HepG2 (cell line): Measurements from ENCODE around the gene ZNF546. TPM values are rescaled to one million over a fixed set of nuclear protein-coding genes. Genes with fewer than 3 reads are reported as not detected.

Experiments used
- ATAC-seq: fragments of 200-7000 bp; cut with Tn5 transposase; 3 replicates; pipeline ENCODE4 v1.9.1; 2020; ENCODE audit warnings: mild to moderate bottlenecking, moderate library complexity
- BruUV-seq: library from RNA; stranded (reverse); fragments of 400-500 nt; replicated peaks from 2 replicates; lab custom pipeline; 2021; lab: Mats Ljungman, UMichigan
- CTCF ChIA-PET: fragments of 300-600 bp; formaldehyde crosslinking; extraction: SDS; loops from one replicate; lab custom pipeline; 2021; ENCODE audit warnings: low total read pairs, inconsistent platforms, low intra/inter-chr PET ratio; lab: Yijun Ruan, JAX
- POLR2A ChIA-PET: fragments of 350-600 bp; sonication (Branson Sonifier 250); formaldehyde crosslinking; loops from one replicate; lab custom pipeline; 2020; ENCODE audit warnings: antibody characterized with exemption, inconsistent platforms; lab: Yijun Ruan, JAX
- DNase-seq: peaks from one replicate; pipeline ENCODE4 v3.0.0-alpha.2; 2015; ENCODE audit warnings: low spot score
- FAIRE-seq: peaks from 3 replicates; lab custom pipeline; 2011; peaks lifted over from hg19 to GRCh38; lab: Jason Lieb, UNC
- H2AFZ ChIP-seq: one replicate; pipeline ENCODE4 v1.6.1; 2011; ENCODE audit warnings: low read length, inconsistent platforms
- H3K27ac ChIP-seq: fragments of 300-600 bp; 3 replicates; pipeline ENCODE4 v1.8.0; 2011; ENCODE audit warnings: mixed run types, mild to moderate bottlenecking, mixed read lengths, low read length, inconsistent platforms; ENCODE audit not compliant: insufficient read depth; ENCODE audit errors: extremely low read length
- H3K27me3 ChIP-seq, 2 experiments: fragments of 200-600 bp in 1 of 2; 2 replicates in 1 of 2; 3 replicates in 1 of 2; pipeline versions ENCODE4 v1.6.0 to v1.8.0; 2011; ENCODE audit warnings: low read length in 2 of 2, mild to moderate bottlenecking in 2 of 2, moderate library complexity in 2 of 2, inconsistent platforms in 1 of 2; ENCODE audit not compliant: insufficient read depth in 2 of 2, control insufficient read depth in 1 of 2
- H3K36me3 ChIP-seq, 2 experiments: fragments of 200-600 bp in 1 of 2; replicated peaks in 1 of 2; 2 replicates in 1 of 2; 3 replicates in 1 of 2; pipeline versions ENCODE4 v1.5.1 to v1.8.0; 2011; ENCODE audit warnings: low read length in 2 of 2, inconsistent platforms in 1 of 2; ENCODE audit not compliant: insufficient read depth in 2 of 2, control insufficient read depth in 1 of 2
- H3K4me1 ChIP-seq: 2 replicates; pipeline ENCODE4 v1.5.1; 2012; ENCODE audit warnings: low read length, inconsistent platforms; ENCODE audit not compliant: insufficient read depth
- H3K4me2 ChIP-seq: 2 replicates; pipeline ENCODE4 v1.6.0; 2011; ENCODE audit warnings: low read depth, low read length, inconsistent platforms
- H3K4me3 ChIP-seq, 3 experiments: fragments of 200-600 bp in 1 of 3; sonication (generic), shearing (Covaris generic) in 1 of 3; replicated peaks in 1 of 3; 2 replicates each; pipeline ENCODE4 v1.5.1; 2011 to 2016; ENCODE audit warnings: low read length in 3 of 3, inconsistent platforms in 2 of 3, low read depth in 2 of 3, mild to moderate bottlenecking in 2 of 3, control low read depth in 1 of 3, mixed read lengths in 1 of 3; ENCODE audit not compliant: insufficient read depth in 1 of 3
- H3K79me2 ChIP-seq: one replicate; pipeline ENCODE4 v1.6.1; 2011; ENCODE audit warnings: low read length, inconsistent platforms; ENCODE audit not compliant: insufficient read depth
- H3K9ac ChIP-seq: 2 replicates; pipeline ENCODE4 v1.6.0; 2011; ENCODE audit warnings: mild to moderate bottlenecking, low read depth, low read length, inconsistent platforms; ENCODE audit not compliant: insufficient read depth
- H3K9me3 ChIP-seq: 2 replicates; pipeline ENCODE4 v1.5.1; 2012; ENCODE audit warnings: mild to moderate bottlenecking, low read length
- H4K20me1 ChIP-seq: 2 replicates; pipeline ENCODE4 v1.6.0; 2011; ENCODE audit warnings: inconsistent platforms, mild to moderate bottlenecking, low read length, moderate library complexity; ENCODE audit not compliant: insufficient read depth
- ATM ChIP-seq: fragments of 450-650 bp; IDR thresholded peaks from 2 replicates; pipeline ENCODE4 v1.7.1; 2017; ENCODE audit warnings: mild to moderate bottlenecking, borderline replicate concordance
- CREB3 ChIP-seq: sonication (generic); formaldehyde crosslinking; IDR thresholded peaks from 2 replicates; pipeline ENCODE4 v1.5.0; 2020; ENCODE audit warnings: missing genetic modification reagents
- GLI4 ChIP-seq: sonication (generic); formaldehyde crosslinking; IDR thresholded peaks from 2 replicates; pipeline ENCODE4 v1.5.1; 2020; ENCODE audit warnings: missing genetic modification reagents, mild to moderate bottlenecking, moderate library complexity, borderline replicate concordance
- KAT7 ChIP-seq: IDR thresholded peaks from 2 replicates; pipeline ENCODE4 v1.6.1; 2018; ENCODE audit warnings: borderline replicate concordance, missing compliant biosample characterization
- KDM5B ChIP-seq: sonication (generic); formaldehyde crosslinking; IDR thresholded peaks from 2 replicates; pipeline ENCODE4 v1.4.0; 2020; ENCODE audit warnings: missing genetic modification reagents, mild to moderate bottlenecking, borderline replicate concordance
- KMT2B ChIP-seq: IDR thresholded peaks from 2 replicates; pipeline ENCODE4 v1.6.1; 2016; ENCODE audit warnings: missing genetic modification reagents, missing compliant biosample characterization
- NONO ChIP-seq, 2 experiments: fragments of 450-650 bp in 1 of 2; sonication (generic) in 1 of 2; formaldehyde crosslinking in 1 of 2; IDR thresholded peaks in 1 of 2; conservative IDR thresholded peaks in 1 of 2; 2 replicates each; pipeline versions ENCODE4 v1.6.1 to v1.8.0; 2017 to 2022; ENCODE audit warnings: mild to moderate bottlenecking in 1 of 2, missing genetic modification reagents in 1 of 2, moderate library complexity in 1 of 2
- RBM39 ChIP-seq: fragments of 200-400 bp; formaldehyde crosslinking; IDR thresholded peaks from one replicate; pipeline ENCODE4 v1.6.1; 2018; ENCODE audit warnings: antibody characterized with exemption, mild to moderate bottlenecking, low read depth, low read length; ENCODE audit not compliant: poor library complexity, severe bottlenecking
- TBX3 ChIP-seq: fragments of 450-650 bp; IDR thresholded peaks from 2 replicates; pipeline ENCODE4 v1.6.1; 2017; ENCODE audit warnings: antibody characterized with exemption, mild to moderate bottlenecking, inconsistent platforms, borderline replicate concordance
- YEATS2 ChIP-seq: sonication (generic); formaldehyde crosslinking; IDR thresholded peaks from 2 replicates; pipeline ENCODE4 v1.4.0; 2020; ENCODE audit warnings: missing genetic modification reagents, borderline replicate concordance
- ZNF329 ChIP-seq: sonication (generic); formaldehyde crosslinking; IDR thresholded peaks from 2 replicates; pipeline ENCODE4 v1.9.0; 2021; ENCODE audit warnings: low read depth, mild to moderate bottlenecking, missing genetic modification reagents
- ZNF850 ChIP-seq: sonication (generic); formaldehyde crosslinking; conservative IDR thresholded peaks from 2 replicates; pipeline ENCODE4 v1.9.0; 2021; ENCODE audit warnings: mild to moderate bottlenecking, missing genetic modification reagents
- WGBS: methylation state at CpG from one replicate; pipeline ENCODE4 v1.1.6; 2017; ENCODE audit warnings: low lambda C conversion rate; 5-methylcytosine and 5-hydroxymethylcytosine counted together
- in situ Hi-C: cut with HindIII; loops from 2 replicates; pipeline ENCODE4 v1.10.0; 2017; ENCODE audit warnings: low pct_unique_long_range_greater_than_20kb; ENCODE audit not compliant: extremely low pct_ligation_motif_present
- intact Hi-C: fragments of 100-400 bp; cut with micrococcal nuclease; formaldehyde crosslinking; loops from one replicate; pipeline ENCODE4 v1.10.0; 2022; ENCODE audit not compliant: unreplicated experiment
- polyA plus RNA-seq, 8 experiments: library from polyadenylated mRNA; depleted of rRNA in 3 of 8; stranded (reverse) in 7 of 8; unstranded in 1 of 8; fragments of >200 nt; fragmentation: Illumina TruSeq in 4 of 8; extraction: Trizol in 4 of 8; gene quantifications; 2 replicates each; pipeline versions ENCODE4 v1.2.1 to v1.2.3, GENCODE V29; 2011 to 2016; ENCODE audit warnings: low read depth in 4 of 8, missing spikeins in 1 of 8, mixed read lengths in 1 of 8; ENCODE audit not compliant: insufficient read depth in 1 of 8
- total RNA-seq, 5 experiments: library from RNA; depleted of rRNA; stranded (reverse); fragments of >200 nt; fragmentation: Illumina TruSeq; extraction: Trizol; gene quantifications; 2 replicates each; pipeline ENCODE4 v1.2.3, GENCODE V29; 2016; ENCODE audit warnings: low read depth in 1 of 5
- TF ChIP-seq, protein P1 (sequence below), 2 experiments: fragments of 450-650 bp in 1 of 2; sonication (generic) in 1 of 2; formaldehyde crosslinking in 1 of 2; IDR thresholded peaks; 2 replicates each; pipeline versions ENCODE4 v1.6.1 to v1.8.0; 2016 to 2022; ENCODE audit warnings: antibody characterized with exemption in 1 of 2, mild to moderate bottlenecking in 1 of 2, missing genetic modification reagents in 1 of 2

The ZNF546 gene
- total and polyA plus RNA-seq, 2 of the 13 experiments (the other 11 are each of a cell fraction or from before 2014, with no cell fraction given): 2.2 to 4.1 TPM

DNA sequence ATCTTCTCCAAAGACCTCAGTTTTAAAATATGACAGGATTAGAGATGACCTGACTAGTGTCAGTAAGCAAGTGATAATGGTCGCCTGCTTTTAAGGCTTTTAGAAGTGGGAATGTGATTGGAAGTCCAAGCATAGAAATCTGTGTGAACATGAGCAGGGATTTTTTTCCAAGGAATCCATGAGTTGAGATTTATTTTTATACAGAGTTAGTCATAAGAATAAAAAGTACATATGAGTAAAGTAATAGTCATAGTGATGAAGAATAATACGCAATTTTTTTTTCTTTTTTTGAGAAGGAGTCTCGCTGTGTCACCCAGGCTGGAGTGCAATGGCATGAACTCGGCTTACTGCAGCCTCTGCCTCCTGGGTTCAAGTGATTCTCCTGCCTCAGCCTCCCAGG is 1.6 kb downstream of the ZNF546 start:
- peaks cover 10% of the 10 kb centered on the region for H3K79me2 ChIP-seq
- no peak overlapping the region for H3K9ac ChIP-seq
- H3K36me3 ChIP-seq: no peaks in the 10 kb centered on the region
- WGBS: 86% methylated on average over 4 of the region's 4 CpGs
- no peak for DNase-seq
- H4K20me1 ChIP-seq: no peaks in the 10 kb centered on the region
- no peak for FAIRE-seq
- peaks cover 23% of the 10 kb centered on the region for H3K4me1 ChIP-seq
- in situ Hi-C loops: no loop called here
- no TSS peak for BruUV-seq
- H2AFZ ChIP-seq: no peak overlapping the region
- no peak for ATAC-seq
- intact Hi-C loops: no loop called here
- CTCF ChIA-PET: no interaction called here
- no peak overlapping the region for H3K27ac ChIP-seq
- H3K4me3 ChIP-seq: no peak overlapping the region
- H3K27me3 ChIP-seq: no peaks in the 10 kb centered on the region; a peak in 1 of 5 replicates
- peaks cover 8% of the 10 kb centered on the region; the same call in 1 of the 2 replicates for H3K9me3 ChIP-seq
- H3K4me2 ChIP-seq: no peak overlapping the region
- POLR2A ChIA-PET: no interaction called here
- TF ChIP-seq KMT2B (CRISPR knock-in tag) (no peak), GLI4 (no peak), KDM5B (CRISPR knock-in tag) (no peak), ZNF850 (CRISPR knock-in tag) (no peak), RBM39 (no peak), KAT7 (CRISPR knock-in tag) (no peak), ZNF329 (CRISPR knock-in tag) (no peak), YEATS2 (CRISPR knock-in tag) (no peak), ATM (no peak), TBX3 (no peak), CREB3 (no peak), NONO (IDR thresholded peaks at IDR 0.05) (no peak), NONO (CRISPR knock-in tag; conservative IDR thresholded peaks at IDR 0.05) (no peak)
- TF ChIP-seq, protein P1, sequence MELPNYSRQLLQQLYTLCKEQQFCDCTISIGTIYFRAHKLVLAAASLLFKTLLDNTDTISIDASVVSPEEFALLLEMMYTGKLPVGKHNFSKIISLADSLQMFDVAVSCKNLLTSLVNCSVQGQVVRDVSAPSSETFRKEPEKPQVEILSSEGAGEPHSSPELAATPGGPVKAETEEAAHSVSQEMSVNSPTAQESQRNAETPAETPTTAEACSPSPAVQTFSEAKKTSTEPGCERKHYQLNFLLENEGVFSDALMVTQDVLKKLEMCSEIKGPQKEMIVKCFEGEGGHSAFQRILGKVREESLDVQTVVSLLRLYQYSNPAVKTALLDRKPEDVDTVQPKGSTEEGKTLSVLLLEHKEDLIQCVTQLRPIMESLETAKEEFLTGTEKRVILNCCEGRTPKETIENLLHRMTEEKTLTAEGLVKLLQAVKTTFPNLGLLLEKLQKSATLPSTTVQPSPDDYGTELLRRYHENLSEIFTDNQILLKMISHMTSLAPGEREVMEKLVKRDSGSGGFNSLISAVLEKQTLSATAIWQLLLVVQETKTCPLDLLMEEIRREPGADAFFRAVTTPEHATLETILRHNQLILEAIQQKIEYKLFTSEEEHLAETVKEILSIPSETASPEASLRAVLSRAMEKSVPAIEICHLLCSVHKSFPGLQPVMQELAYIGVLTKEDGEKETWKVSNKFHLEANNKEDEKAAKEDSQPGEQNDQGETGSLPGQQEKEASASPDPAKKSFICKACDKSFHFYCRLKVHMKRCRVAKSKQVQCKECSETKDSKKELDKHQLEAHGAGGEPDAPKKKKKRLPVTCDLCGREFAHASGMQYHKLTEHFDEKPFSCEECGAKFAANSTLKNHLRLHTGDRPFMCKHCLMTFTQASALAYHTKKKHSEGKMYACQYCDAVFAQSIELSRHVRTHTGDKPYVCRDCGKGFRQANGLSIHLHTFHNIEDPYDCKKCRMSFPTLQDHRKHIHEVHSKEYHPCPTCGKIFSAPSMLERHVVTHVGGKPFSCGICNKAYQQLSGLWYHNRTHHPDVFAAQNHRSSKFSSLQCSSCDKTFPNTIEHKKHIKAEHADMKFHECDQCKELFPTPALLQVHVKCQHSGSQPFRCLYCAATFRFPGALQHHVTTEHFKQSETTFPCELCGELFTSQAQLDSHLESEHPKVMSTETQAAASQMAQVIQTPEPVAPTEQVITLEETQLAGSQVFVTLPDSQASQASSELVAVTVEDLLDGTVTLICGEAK (IDR thresholded peaks at IDR 0.05): no peak
- TF ChIP-seq, protein P1 (CRISPR knock-in tag; IDR thresholded peaks at IDR 0.05): no peak
